Measurements from ENCODE around the gene FOXN4.

The FOXN4 gene

GRCh38 chr12:109304485-109304884 lies 4.6 kb downstream of the FOXN4 start:
- H3K79me1 ChIP-seq (ENCODE audit: low read length) = no peaks in the 10 kb centered on the region
- no CpG with 5 or more reads among the region's 8 CpGs for WGBS (ENCODE audit: extremely low coverage, insufficient coverage, insufficient read length)
- no peak overlapping the region for H3K4me2 ChIP-seq (ENCODE audit: low read length)
- H4K91ac ChIP-seq (ENCODE audit: low read depth, low read length) = no peak overlapping the region
- no peak overlapping the region for H3K14ac ChIP-seq (ENCODE audit: low read length)
- no peaks in the 10 kb centered on the region for H3K9me3 ChIP-seq (ENCODE audit: insufficient read depth, low read depth, low read length)
- no peak overlapping the region for H3K18ac ChIP-seq (ENCODE audit: low read length)
- H2BK12ac ChIP-seq (ENCODE audit: low read length) = no peak overlapping the region
- H3K79me2 ChIP-seq (ENCODE audit: control insufficient read depth, insufficient read depth, low read length, poor library complexity) = no peaks in the 10 kb centered on the region
- no peak for DNase-seq
- H2AK5ac ChIP-seq (ENCODE audit: low read length) = no peak overlapping the region
- peaks cover 16% of the 10 kb centered on the region for H3K27me3 ChIP-seq (ENCODE audit: insufficient read depth, low read length)
- H4K8ac ChIP-seq (ENCODE audit: low read depth, low read length) = no peak overlapping the region
- no peak overlapping the region for H3K9ac ChIP-seq (ENCODE audit: low read length)
- H3K4me3 ChIP-seq (ENCODE audit: low read depth, low read length) = no peak overlapping the region
- H4K12ac ChIP-seq (ENCODE audit: low read depth, low read length) = no peak overlapping the region
- no peak overlapping the region for H3K23ac ChIP-seq (ENCODE audit: low read length)
- no peaks in the 10 kb centered on the region for H3K36me3 ChIP-seq (ENCODE audit: control insufficient read depth in 1 of 2, insufficient read depth in 2 of 2, low read length in 2 of 2)
- no peak overlapping the region for H2BK120ac ChIP-seq (ENCODE audit: insufficient read depth, low read length, poor library complexity)
- no peak overlapping the region for H2BK5ac ChIP-seq (ENCODE audit: low read depth, low read length, poor library complexity)
- no peak overlapping the region for H3K4ac ChIP-seq (ENCODE audit: low read depth, low read length)
- H3K4me1 ChIP-seq (ENCODE audit: control insufficient read depth in 1 of 2, insufficient read depth in 2 of 2, low read length in 2 of 2) = peaks cover under 1 to 2% of the 10 kb centered on the region in 2 experiments
- H2AFZ ChIP-seq (ENCODE audit: insufficient read depth, low read length, poor library complexity) = no peak overlapping the region
- H3K27ac ChIP-seq (ENCODE audit: low read depth, low read length) = no peak overlapping the region

GRCh38 chr12:109302770-109303169 lies 6.3 kb downstream of the FOXN4 start:
- Histone ChIP-seq H3K27ac (ENCODE audit: low read depth, low read length) (no peak overlapping the region), H2BK120ac (ENCODE audit: insufficient read depth, low read length, poor library complexity) (no peak overlapping the region), H3K4me3 (ENCODE audit: low read depth, low read length) (no peak overlapping the region), H3K14ac (ENCODE audit: low read length) (no peak overlapping the region), H3K36me3 (ENCODE audit: control insufficient read depth in 1 of 2, insufficient read depth in 2 of 2, low read length in 2 of 2) (no peaks in the 10 kb centered on the region), H2AFZ (ENCODE audit: insufficient read depth, low read length, poor library complexity) (no peak overlapping the region), H3K18ac (ENCODE audit: low read length) (no peak overlapping the region), H2AK5ac (ENCODE audit: low read length) (no peak overlapping the region), H3K4me1 (ENCODE audit: control insufficient read depth in 1 of 2, insufficient read depth in 2 of 2, low read length in 2 of 2) (no peaks in the 10 kb centered on the region), H2BK12ac (ENCODE audit: low read length) (no peak overlapping the region), H3K27me3 (ENCODE audit: insufficient read depth, low read length) (peaks cover 4% of the 10 kb centered on the region), H3K79me2 (ENCODE audit: control insufficient read depth, insufficient read depth, low read length, poor library complexity) (no peaks in the 10 kb centered on the region), H4K91ac (ENCODE audit: low read depth, low read length) (no peak overlapping the region), H2BK5ac (ENCODE audit: low read depth, low read length, poor library complexity) (no peak overlapping the region), H3K9me3 (ENCODE audit: insufficient read depth, low read depth, low read length) (no peaks in the 10 kb centered on the region), H3K4ac (ENCODE audit: low read depth, low read length) (no peak overlapping the region), H3K4me2 (ENCODE audit: low read length) (no peak overlapping the region), H3K79me1 (ENCODE audit: low read length) (no peaks in the 10 kb centered on the region), H3K9ac (ENCODE audit: low read length) (no peak overlapping the region), H4K8ac (ENCODE audit: low read depth, low read length) (no peak overlapping the region), H4K12ac (ENCODE audit: low read depth, low read length) (no peak overlapping the region), H3K23ac (ENCODE audit: low read length) (no peak overlapping the region)
- no peak for DNase-seq
- WGBS (ENCODE audit: extremely low coverage, insufficient coverage, insufficient read length) = no CpG with 5 or more reads among the region's 5 CpGs

- H3K36me3 ChIP-seq (ENCODE audit: control insufficient read depth in 1 of 2, insufficient read depth in 2 of 2, low read length in 2 of 2) = no peaks in the 10 kb centered on the region
Observed at GRCh38 chr12:109302358-109302757, 6.7 kb downstream of the FOXN4 start.

GRCh38 chr12:109301643-109302168 lies 7.4 kb downstream of the FOXN4 start:
- H3K79me2 ChIP-seq (ENCODE audit: control insufficient read depth, insufficient read depth, low read length, poor library complexity) = no peaks in the 10 kb centered on the region
- H3K4me2 ChIP-seq (ENCODE audit: low read length) = no peak overlapping the region
- DNase-seq = no peak
- H3K36me3 ChIP-seq (ENCODE audit: control insufficient read depth in 1 of 2, insufficient read depth in 2 of 2, low read length in 2 of 2) = no peaks in the 10 kb centered on the region
- no peak overlapping the region for H4K91ac ChIP-seq (ENCODE audit: low read depth, low read length)
- H3K9ac ChIP-seq (ENCODE audit: low read length) = no peak overlapping the region
- WGBS (ENCODE audit: extremely low coverage, insufficient coverage, insufficient read length) = no CpG with 5 or more reads among the region's 3 CpGs
- H4K8ac ChIP-seq (ENCODE audit: low read depth, low read length) = no peak overlapping the region
- H3K27ac ChIP-seq (ENCODE audit: low read depth, low read length) = no peak overlapping the region
- H3K4me3 ChIP-seq (ENCODE audit: low read depth, low read length) = no peak overlapping the region
- peaks cover 2% of the 10 kb centered on the region for H3K9me3 ChIP-seq (ENCODE audit: insufficient read depth, low read depth, low read length)
- H4K12ac ChIP-seq (ENCODE audit: low read depth, low read length) = no peak overlapping the region
- H3K27me3 ChIP-seq (ENCODE audit: insufficient read depth, low read length) = no peaks in the 10 kb centered on the region
- no peaks in the 10 kb centered on the region for H3K79me1 ChIP-seq (ENCODE audit: low read length)
- no peak overlapping the region for H2BK12ac ChIP-seq (ENCODE audit: low read length)
- H3K4ac ChIP-seq (ENCODE audit: low read depth, low read length) = no peak overlapping the region
- no peaks in the 10 kb centered on the region for H3K4me1 ChIP-seq (ENCODE audit: control insufficient read depth in 1 of 2, insufficient read depth in 2 of 2, low read length in 2 of 2)
- H2BK120ac ChIP-seq (ENCODE audit: insufficient read depth, low read length, poor library complexity) = no peak overlapping the region
- H2AFZ ChIP-seq (ENCODE audit: insufficient read depth, low read length, poor library complexity) = no peak overlapping the region
- no peak overlapping the region for H3K18ac ChIP-seq (ENCODE audit: low read length)
- H2AK5ac ChIP-seq (ENCODE audit: low read length) = no peak overlapping the region
- H3K23ac ChIP-seq (ENCODE audit: low read length) = no peak overlapping the region
- no peak overlapping the region for H3K14ac ChIP-seq (ENCODE audit: low read length)
- H2BK5ac ChIP-seq (ENCODE audit: low read depth, low read length, poor library complexity) = no peak overlapping the region

More at GRCh38 chr12:109302358-109302757, 6.7 kb downstream of the FOXN4 start:
- no peak overlapping the region for H3K14ac ChIP-seq (ENCODE audit: low read length)
- no peak overlapping the region for H3K4ac ChIP-seq (ENCODE audit: low read depth, low read length)
- H3K4me1 ChIP-seq (ENCODE audit: control insufficient read depth in 1 of 2, insufficient read depth in 2 of 2, low read length in 2 of 2) = no peaks in the 10 kb centered on the region
- no peak overlapping the region for H4K8ac ChIP-seq (ENCODE audit: low read depth, low read length)
- H3K27me3 ChIP-seq (ENCODE audit: insufficient read depth, low read length) = no peaks in the 10 kb centered on the region
- H3K18ac ChIP-seq (ENCODE audit: low read length) = no peak overlapping the region
- H3K9ac ChIP-seq (ENCODE audit: low read length) = no peak overlapping the region
- no peak overlapping the region for H3K27ac ChIP-seq (ENCODE audit: low read depth, low read length)
- no peaks in the 10 kb centered on the region for H3K79me1 ChIP-seq (ENCODE audit: low read length)
- H3K9me3 ChIP-seq (ENCODE audit: insufficient read depth, low read depth, low read length) = no peaks in the 10 kb centered on the region
- no CpG with 5 or more reads among the region's 2 CpGs for WGBS (ENCODE audit: extremely low coverage, insufficient coverage, insufficient read length)
- no peak overlapping the region for H2AFZ ChIP-seq (ENCODE audit: insufficient read depth, low read length, poor library complexity)
- H2BK5ac ChIP-seq (ENCODE audit: low read depth, low read length, poor library complexity) = no peak overlapping the region
- no peak overlapping the region for H4K12ac ChIP-seq (ENCODE audit: low read depth, low read length)
- H3K79me2 ChIP-seq (ENCODE audit: control insufficient read depth, insufficient read depth, low read length, poor library complexity) = no peaks in the 10 kb centered on the region
- no peak overlapping the region for H2BK120ac ChIP-seq (ENCODE audit: insufficient read depth, low read length, poor library complexity)
- H2BK12ac ChIP-seq (ENCODE audit: low read length) = no peak overlapping the region
- H3K4me2 ChIP-seq (ENCODE audit: low read length) = no peak overlapping the region
- no peak overlapping the region for H3K23ac ChIP-seq (ENCODE audit: low read length)
- DNase-seq = no peak
- no peak overlapping the region for H3K4me3 ChIP-seq (ENCODE audit: low read depth, low read length)
- no peak overlapping the region for H2AK5ac ChIP-seq (ENCODE audit: low read length)
- H4K91ac ChIP-seq (ENCODE audit: low read depth, low read length) = no peak overlapping the region
